ENCODE data around the gene CDKN1C.

CDKN1C gene

GRCh38 chr11:2885678-2886081 is at the start of gene CDKN1C:
CDKN1C (minus strand) TSS chr11:2885775; CDS start chr11:2885456, 319 bp downstream.
- DNase-seq, result peak; percentile 68

GRCh38 chr11:2934611-2935239 is 49.1 kb upstream of the CDKN1C start:
- no peak for DNase-seq

- DNase-seq, result no peak
Observed at GRCh38 chr11:2934021-2934550, 48.5 kb upstream of the CDKN1C start.

GRCh38 chr11:2933375-2934020 is 47.9 kb upstream of the CDKN1C start:
- DNase-seq, result peak; percentile 93

- DNase-seq, result peak; percentile 50
Observed at GRCh38 chr11:2932850-2933251, 47.3 kb upstream of the CDKN1C start.

- no peak for DNase-seq
Observed at GRCh38 chr11:2931771-2932738, 46.5 kb upstream of the CDKN1C start.

- no peak for DNase-seq
Observed at GRCh38 chr11:2931420-2931746, 45.8 kb upstream of the CDKN1C start.

- DNase-seq, result peak; percentile 76
Observed at GRCh38 chr11:2930704-2931419, 45.3 kb upstream of the CDKN1C start.

GRCh38 chr11:2929950-2930703 is 44.6 kb upstream of the CDKN1C start:
- DNase-seq, result peak; percentile 37

- peak; percentile 82 for DNase-seq
Observed at GRCh38 chr11:2929531-2929949, 44.0 kb upstream of the CDKN1C start.

- peak; percentile 60 for DNase-seq
Observed at GRCh38 chr11:2928605-2929530, 43.3 kb upstream of the CDKN1C start, which contains the start of gene PHLDA2. PHLDA2 (minus strand) TSS chr11:2929420; CDS start chr11:2929364, 56 bp downstream.

- DNase-seq, result peak; percentile 26
Observed at GRCh38 chr11:2927851-2928604, 42.5 kb upstream of the CDKN1C start.

GRCh38 chr11:2927121-2927800 is 41.7 kb upstream of the CDKN1C start:
- no peak for DNase-seq

GRCh38 chr11:2926611-2927051 is 41.1 kb upstream of the CDKN1C start:
- no peak for DNase-seq

- no peak for DNase-seq
Observed at GRCh38 chr11:2924821-2925675, 39.5 kb upstream of the CDKN1C start.

GRCh38 chr11:2924381-2924780 is 38.8 kb upstream of the CDKN1C start:
- no peak for DNase-seq

GRCh38 chr11:2923446-2924375 is 38.1 kb upstream of the CDKN1C start:
- DNase-seq, result no peak

Data from NCI-H226 (cell line).